H9 (cell line): ENCODE data around the gene CNNM2. TPM values are rescaled to one million over a fixed set of nuclear protein-coding genes. Genes with fewer than 3 reads are reported as not detected.

ENCODE experiments used
- DNase-seq: peaks from one replicate; pipeline ENCODE4 v3.0.0-alpha.2; 2017
- H2AFZ ChIP-seq: one replicate; pipeline ENCODE4 v1.6.1; 2013; ENCODE audit warnings: mild to moderate bottlenecking, low read length, control low read depth, moderate library complexity
- H2AK5ac ChIP-seq: 2 replicates; pipeline ENCODE4 v1.6.1; 2013; ENCODE audit warnings: low read length, control low read depth, mixed read lengths; ENCODE audit not compliant: insufficient read length
- H2BK120ac ChIP-seq: one replicate; pipeline ENCODE4 v1.6.1; 2013; ENCODE audit warnings: low read depth, mild to moderate bottlenecking, low read length, control low read depth, inconsistent platforms; ENCODE audit not compliant: poor library complexity, severe bottlenecking
- H2BK12ac ChIP-seq: 2 replicates; pipeline ENCODE4 v1.6.1; 2013; ENCODE audit warnings: low read length, control low read depth, mixed read lengths, low read depth; ENCODE audit not compliant: insufficient read length
- H2BK15ac ChIP-seq: 2 replicates; pipeline ENCODE4 v1.6.1; 2013; ENCODE audit warnings: low read depth, low read length, control low read depth
- H2BK20ac ChIP-seq: one replicate; pipeline ENCODE4 v1.6.1; 2013; ENCODE audit warnings: low read depth, mild to moderate bottlenecking, low read length, control low read depth, inconsistent platforms; ENCODE audit not compliant: poor library complexity, severe bottlenecking
- H2BK5ac ChIP-seq: 2 replicates; pipeline ENCODE4 v1.6.1; 2013; ENCODE audit warnings: low read length, control low read depth, mixed read lengths; ENCODE audit not compliant: insufficient read length
- H3K14ac ChIP-seq: 2 replicates; pipeline ENCODE4 v1.6.1; 2013; ENCODE audit warnings: low read length, control low read depth; ENCODE audit not compliant: insufficient read depth
- H3K18ac ChIP-seq: 2 replicates; pipeline ENCODE4 v1.6.1; 2013; ENCODE audit warnings: low read depth, mild to moderate bottlenecking, mixed read lengths, low read length, control low read depth; ENCODE audit not compliant: insufficient read length
- H3K23ac ChIP-seq: 2 replicates; pipeline ENCODE4 v1.6.1; 2013; ENCODE audit warnings: low read length, control low read depth, mixed read lengths, low read depth; ENCODE audit not compliant: insufficient read length
- H3K23me2 ChIP-seq: 2 replicates; pipeline ENCODE4 v1.6.1; 2013; ENCODE audit warnings: low read depth, mild to moderate bottlenecking, mixed read lengths, low read length, control low read depth; ENCODE audit not compliant: insufficient read length, poor library complexity, severe bottlenecking
- H3K27ac ChIP-seq: 2 replicates; pipeline ENCODE4 v1.5.1; 2013; ENCODE audit warnings: low read length, control low read depth, mixed read lengths, low read depth; ENCODE audit not compliant: insufficient read length
- H3K27me3 ChIP-seq: 2 replicates; pipeline ENCODE4 v1.6.1; 2013; ENCODE audit warnings: low read length, control low read depth, inconsistent platforms; ENCODE audit not compliant: insufficient read depth
- H3K4ac ChIP-seq: 2 replicates; pipeline ENCODE4 v1.6.1; 2013; ENCODE audit warnings: low read depth, mild to moderate bottlenecking, control low read depth, inconsistent platforms, low read length, moderate library complexity
- H3K4me1 ChIP-seq: 2 replicates; pipeline ENCODE4 v1.6.1; 2013; ENCODE audit warnings: low read length, control low read depth, inconsistent platforms; ENCODE audit not compliant: insufficient read depth
- H3K4me2 ChIP-seq: 2 replicates; pipeline ENCODE4 v1.6.1; 2013; ENCODE audit warnings: low read length, control low read depth, mixed read lengths; ENCODE audit not compliant: insufficient read length, insufficient read depth
- H3K56ac ChIP-seq: 2 replicates; pipeline ENCODE4 v1.6.1; 2013; ENCODE audit warnings: low read depth, mild to moderate bottlenecking, mixed read lengths, low read length, control low read depth; ENCODE audit not compliant: insufficient read length
- H3K79me1 ChIP-seq: 2 replicates; pipeline ENCODE4 v1.6.1; 2013; ENCODE audit warnings: low read depth, mild to moderate bottlenecking, moderate library complexity, low read length, control low read depth, inconsistent platforms; ENCODE audit not compliant: insufficient read depth, poor library complexity, severe bottlenecking
- H3K79me2 ChIP-seq: 2 replicates; pipeline ENCODE4 v1.6.1; 2013; ENCODE audit warnings: low read length, control low read depth, inconsistent platforms; ENCODE audit not compliant: insufficient read depth
- H3K9ac ChIP-seq: 2 replicates; pipeline ENCODE4 v1.6.1; 2013; ENCODE audit warnings: low read length, control low read depth, mixed read lengths; ENCODE audit not compliant: insufficient read length; ENCODE audit errors: extremely low read depth
- H3K9me3 ChIP-seq: one replicate; pipeline ENCODE4 v1.6.1; 2013; ENCODE audit warnings: low read depth, low read length, inconsistent platforms; ENCODE audit not compliant: control insufficient read depth
- H3T11ph ChIP-seq: one replicate; pipeline ENCODE4 v1.6.1; 2013; ENCODE audit warnings: mild to moderate bottlenecking, low read length, control low read depth, inconsistent platforms
- H4K20me1 ChIP-seq: one replicate; pipeline ENCODE4 v1.6.1; 2013; ENCODE audit not compliant: control insufficient read depth, insufficient read length, insufficient read depth
- H4K5ac ChIP-seq: 2 replicates; pipeline ENCODE4 v1.6.1; 2013; ENCODE audit warnings: low read depth, mild to moderate bottlenecking, mixed read lengths, low read length, control low read depth; ENCODE audit not compliant: insufficient read length
- H4K8ac ChIP-seq: replicated peaks from 2 replicates; pipeline ENCODE4 v1.6.1; 2013; ENCODE audit warnings: low read length, control low read depth, mixed read lengths, low read depth; ENCODE audit not compliant: insufficient read length
- H4K91ac ChIP-seq: 2 replicates; pipeline ENCODE4 v1.6.1; 2013; ENCODE audit warnings: low read depth, mild to moderate bottlenecking, moderate library complexity, mixed read lengths, low read length, control low read depth; ENCODE audit not compliant: insufficient read length
- H3K27ac Mint-ChIP-seq, 3 experiments: 2 replicates in 2 of 3; 3 replicates in 1 of 3; pipeline ENCODE4 v1.8.0; 2020 to 2021; ENCODE audit warnings: mixed read lengths in 3 of 3, mild to moderate bottlenecking in 1 of 3, moderate library complexity in 1 of 3
- H3K27me3 Mint-ChIP-seq: 2 replicates; pipeline ENCODE4 v1.8.0; 2021; ENCODE audit warnings: low read depth, mild to moderate bottlenecking, moderate library complexity, mixed read lengths
- H3K36me3 Mint-ChIP-seq, 3 experiments: 2 replicates in 2 of 3; 3 replicates in 1 of 3; pipeline ENCODE4 v1.8.0; 2020 to 2021; ENCODE audit warnings: low read depth in 3 of 3, mixed read lengths in 3 of 3; ENCODE audit not compliant: insufficient read depth in 1 of 3
- H3K4me1 Mint-ChIP-seq, 2 experiments: 2 replicates each; pipeline ENCODE4 v1.8.0; 2020; ENCODE audit warnings: mixed read lengths in 2 of 2
- H3K4me3 Mint-ChIP-seq, 2 experiments: 2 replicates in 1 of 2; 3 replicates in 1 of 2; pipeline ENCODE4 v1.8.0; 2020 to 2021; ENCODE audit warnings: mild to moderate bottlenecking in 2 of 2, mixed read lengths in 2 of 2, moderate library complexity in 1 of 2
- H3K9me3 Mint-ChIP-seq, 2 experiments: 2 replicates in 1 of 2; 3 replicates in 1 of 2; pipeline ENCODE4 v1.8.0; 2020; ENCODE audit warnings: mild to moderate bottlenecking in 2 of 2, mixed read lengths in 2 of 2, moderate library complexity in 1 of 2
- CTCF ChIP-seq: fragments of 200-600 bp; sonication (generic); conservative IDR thresholded peaks from 3 replicates; pipeline ENCODE4 v1.8.0; 2021; ENCODE audit warnings: antibody characterized with exemption, mild to moderate bottlenecking
- WGBS: extraction: QIAGEN DNeasy Blood & Tissue Kit; methylation state at CpG from one replicate; pipeline ENCODE4 v1.1.7; 2013; ENCODE audit warnings: missing lambda C conversion rate, low lambda C conversion rate, mixed read lengths; ENCODE audit not compliant: insufficient read length; ENCODE audit errors: extremely low coverage; 5-methylcytosine and 5-hydroxymethylcytosine counted together
- total RNA-seq: library from RNA; stranded (reverse); gene quantifications from 2 replicates; pipeline ENCODE4 v1.2.1, GENCODE V29; 2021

The CNNM2 gene
- total RNA-seq, 1 experiment from 2014 or later: 17.5 TPM

GRCh38 chr10:103060575-103060974 lies 142.5 kb downstream of the CNNM2 start:
- no peak overlapping the region for H2AK5ac ChIP-seq
- no peak overlapping the region for H3K14ac ChIP-seq
- H3K4me1 ChIP-seq: no peaks in the 10 kb centered on the region
- H2BK15ac ChIP-seq: no peak overlapping the region
- H3K18ac ChIP-seq: no peak overlapping the region
- no peak overlapping the region for H4K5ac ChIP-seq
- no peak overlapping the region for H2AFZ ChIP-seq
- H3T11ph ChIP-seq: no peak overlapping the region
- H4K8ac ChIP-seq: no peak overlapping the region
- H3K4me2 ChIP-seq: no peak overlapping the region
- no peaks in the 10 kb centered on the region for H4K20me1 ChIP-seq
- no peaks in the 10 kb centered on the region for H3K27me3 ChIP-seq
- no peaks in the 10 kb centered on the region for H3K9me3 ChIP-seq
- H3K4ac ChIP-seq: no peak overlapping the region
- Mint-ChIP-seq H3K9me3 (no peaks in the 10 kb centered on the region), H3K4me3 (no peak overlapping the region), H3K4me1 (peaks cover 9% of the 10 kb centered on the region in 2 experiments), H3K27ac (no peak overlapping the region), H3K36me3 (peaks cover 0 to 12% (median 2%) of the 10 kb centered on the region in 3 experiments; a peak in 2 of 7 replicates), H3K27me3 (no peaks in the 10 kb centered on the region)
- no peak overlapping the region for H2BK120ac ChIP-seq
- no peak overlapping the region for H2BK12ac ChIP-seq
- no peak overlapping the region for H3K23ac ChIP-seq
- no peaks in the 10 kb centered on the region for H3K23me2 ChIP-seq
- DNase-seq: no peak
- H3K27ac ChIP-seq: no peak overlapping the region
- TF ChIP-seq CTCF: no peak
- no peak overlapping the region for H3K56ac ChIP-seq
- no peak overlapping the region for H4K91ac ChIP-seq
- H3K79me2 ChIP-seq: no peaks in the 10 kb centered on the region
- no peaks in the 10 kb centered on the region for H3K79me1 ChIP-seq
- no CpG with 5 or more reads among the region's 2 CpGs for WGBS
- no peak overlapping the region for H2BK20ac ChIP-seq
- H2BK5ac ChIP-seq: no peak overlapping the region
- H3K9ac ChIP-seq: no peak overlapping the region
